Measurements from ENCODE around the gene CTDSP1.

CTDSP1 gene

GRCh38 chr2:218383892-218384519 is 15.7 kb upstream of the CTDSP1 start:
- DNase-seq (ENCODE audit: low spot score): no peak

DNA sequence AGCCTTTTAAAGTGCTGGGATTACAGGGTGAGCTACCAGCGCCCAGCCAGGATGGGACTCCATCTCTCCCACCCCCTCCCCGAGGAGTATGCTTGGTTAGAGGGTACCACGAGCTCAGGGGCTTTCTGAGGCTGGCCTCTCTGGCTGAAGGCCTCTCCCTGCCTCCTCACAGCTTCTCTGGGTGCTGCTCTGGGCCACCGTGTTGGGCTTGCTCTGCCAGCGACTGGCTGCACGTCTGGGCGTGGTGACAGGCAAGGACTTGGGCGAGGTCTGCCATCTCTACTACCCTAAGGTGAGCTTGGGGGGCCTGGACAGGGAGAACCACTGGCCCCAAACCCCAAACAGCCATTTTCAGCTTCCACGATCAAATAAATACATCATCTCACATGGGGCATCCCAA is 14.7 kb upstream of the CTDSP1 start:
- DNase-seq (ENCODE audit: low spot score): no peak

GRCh38 chr2:218386505-218387368 is 12.9 kb upstream of the CTDSP1 start:
- no peak for DNase-seq (ENCODE audit: low spot score)

DNA sequence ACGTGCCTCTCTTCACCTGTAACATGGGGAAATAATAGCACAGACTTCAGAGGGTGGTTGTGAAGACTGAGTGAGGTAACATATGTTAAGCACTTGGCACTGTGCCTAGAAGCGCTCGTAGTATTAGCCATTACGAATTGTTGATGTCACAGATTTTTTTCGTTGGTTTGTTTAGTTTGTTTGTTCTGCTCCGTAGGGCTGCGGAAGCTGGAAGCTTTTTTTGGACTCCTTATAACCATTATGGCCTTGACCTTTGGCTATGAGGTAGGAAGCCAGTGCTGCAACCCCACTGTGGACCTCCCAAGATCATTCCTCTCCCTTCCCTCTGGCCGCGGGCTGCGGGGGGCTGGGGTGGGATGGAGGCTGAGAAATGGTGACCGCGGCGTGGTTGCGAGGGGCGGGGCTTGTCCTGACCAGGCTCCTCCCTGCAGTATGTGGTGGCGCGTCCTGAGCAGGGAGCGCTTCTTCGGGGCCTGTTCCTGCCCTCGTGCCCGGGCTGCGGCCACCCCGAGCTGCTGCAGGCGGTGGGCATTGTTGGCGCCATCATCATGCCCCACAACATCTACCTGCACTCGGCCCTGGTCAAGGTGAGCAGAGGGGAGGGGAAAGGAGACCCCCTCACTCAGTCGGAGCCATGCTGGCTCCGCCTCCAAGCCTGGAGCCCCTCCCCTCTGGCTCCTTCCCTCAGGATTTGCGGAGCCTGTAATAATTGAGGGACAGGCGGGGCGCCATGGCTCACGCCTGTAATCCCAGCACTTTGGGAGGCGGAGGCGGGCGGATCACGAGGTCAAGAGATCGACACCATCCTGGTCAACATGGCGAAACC is 12.1 kb upstream of the CTDSP1 start:
- DNase-seq (ENCODE audit: low spot score): peak; percentile 52

DNA sequence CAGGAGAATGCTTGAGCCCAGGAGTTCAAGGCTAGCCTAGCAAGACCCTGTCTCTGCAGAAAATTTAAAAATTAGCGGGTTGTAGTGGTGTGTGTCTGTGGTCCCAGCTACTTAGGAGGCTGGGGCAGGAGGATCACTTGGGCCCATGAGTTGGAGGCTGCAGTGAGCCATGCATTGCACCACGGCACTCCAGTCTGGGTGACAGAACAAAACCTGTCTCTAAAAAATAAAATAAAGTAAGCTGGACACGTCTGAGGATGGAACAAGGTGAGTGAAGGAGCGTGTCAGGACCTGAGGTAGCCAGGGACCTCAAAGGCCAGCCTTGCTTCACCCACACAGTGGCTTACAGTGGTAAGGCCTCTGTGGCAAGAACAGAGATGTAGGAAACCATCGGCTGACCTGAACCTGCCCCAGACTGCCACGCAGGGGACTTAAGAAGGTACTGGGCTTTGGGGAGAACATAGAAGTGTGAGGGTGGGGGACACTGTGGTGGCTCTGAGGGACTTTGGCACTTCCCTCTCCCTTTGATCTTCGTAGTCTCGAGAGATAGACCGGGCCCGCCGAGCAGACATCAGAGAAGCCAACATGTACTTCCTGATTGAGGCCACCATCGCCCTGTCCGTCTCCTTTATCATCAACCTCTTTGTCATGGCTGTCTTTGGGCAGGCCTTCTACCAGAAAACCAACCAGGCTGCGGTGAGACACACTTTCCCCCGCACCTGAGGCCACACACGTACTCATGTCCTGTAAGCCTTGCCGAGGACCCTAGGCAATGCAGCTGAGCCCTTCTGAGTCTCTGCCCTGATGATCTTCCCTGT is 10.1 kb upstream of the CTDSP1 start:
- DNase-seq (ENCODE audit: low spot score): no peak

DNA sequence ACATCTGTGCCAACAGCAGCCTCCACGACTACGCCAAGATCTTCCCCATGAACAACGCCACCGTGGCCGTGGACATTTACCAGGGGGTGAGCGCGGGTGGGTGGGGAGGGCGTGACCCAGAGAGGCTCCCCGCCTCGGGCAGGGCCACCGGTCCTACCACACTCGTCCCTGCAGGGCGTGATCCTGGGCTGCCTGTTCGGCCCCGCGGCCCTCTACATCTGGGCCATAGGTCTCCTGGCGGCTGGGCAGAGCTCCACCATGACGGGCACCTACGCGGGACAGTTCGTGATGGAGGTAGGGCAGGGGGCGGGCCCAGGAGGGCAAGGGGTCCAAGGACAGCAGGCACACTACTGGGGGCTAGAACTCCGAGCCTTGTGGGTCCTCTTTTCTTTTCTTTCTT is 8.5 kb upstream of the CTDSP1 start:
- no peak for DNase-seq (ENCODE audit: low spot score)

DNA sequence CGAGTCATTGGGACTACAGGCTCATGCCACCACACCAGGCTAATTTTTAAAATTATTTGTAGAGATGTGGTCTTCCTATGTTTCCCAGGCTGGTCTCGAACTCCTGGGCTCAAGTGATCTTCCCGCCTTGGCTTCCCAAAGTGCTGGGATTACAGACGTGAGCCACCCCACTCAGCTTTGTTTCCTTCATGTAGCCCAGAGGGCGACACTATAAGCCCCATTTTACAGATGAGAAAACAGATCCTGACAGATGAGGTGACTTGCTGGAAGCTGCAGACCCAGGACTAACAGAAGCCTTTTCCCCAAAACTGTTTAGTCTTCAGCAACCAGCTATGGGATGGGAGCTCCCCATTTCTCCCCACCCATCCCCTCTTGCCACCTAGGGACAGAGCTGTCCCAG is 7.2 kb upstream of the CTDSP1 start:
- DNase-seq (ENCODE audit: low spot score): no peak

DNA sequence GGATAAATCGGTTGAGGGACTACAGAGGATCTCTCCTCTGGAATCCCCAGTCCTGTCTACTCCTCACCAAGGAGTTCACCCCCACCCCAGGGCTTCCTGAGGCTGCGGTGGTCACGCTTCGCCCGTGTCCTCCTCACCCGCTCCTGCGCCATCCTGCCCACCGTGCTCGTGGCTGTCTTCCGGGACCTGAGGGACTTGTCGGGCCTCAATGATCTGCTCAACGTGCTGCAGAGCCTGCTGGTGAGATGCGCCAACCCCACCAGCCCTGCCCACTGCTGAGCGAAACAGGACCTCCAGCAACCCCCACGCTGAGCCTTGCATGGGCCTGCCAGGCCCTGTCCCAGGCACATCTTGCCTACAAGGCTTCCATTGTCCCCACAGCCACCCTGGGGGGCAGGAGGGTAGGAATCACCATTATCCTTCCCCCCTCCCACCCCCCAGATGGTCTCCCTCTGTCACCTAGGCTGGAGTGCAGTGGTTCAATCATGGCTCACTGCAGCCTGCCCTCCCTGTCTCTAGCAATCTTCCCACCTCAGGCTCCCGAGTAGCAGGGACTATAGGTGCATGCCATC is 6.7 kb upstream of the CTDSP1 start:
- DNase-seq (ENCODE audit: low spot score): no peak

- DNase-seq (ENCODE audit: low spot score): no peak
Measured at GRCh38 chr2:218393750-218394290, 5.8 kb upstream of the CTDSP1 start.

DNA sequence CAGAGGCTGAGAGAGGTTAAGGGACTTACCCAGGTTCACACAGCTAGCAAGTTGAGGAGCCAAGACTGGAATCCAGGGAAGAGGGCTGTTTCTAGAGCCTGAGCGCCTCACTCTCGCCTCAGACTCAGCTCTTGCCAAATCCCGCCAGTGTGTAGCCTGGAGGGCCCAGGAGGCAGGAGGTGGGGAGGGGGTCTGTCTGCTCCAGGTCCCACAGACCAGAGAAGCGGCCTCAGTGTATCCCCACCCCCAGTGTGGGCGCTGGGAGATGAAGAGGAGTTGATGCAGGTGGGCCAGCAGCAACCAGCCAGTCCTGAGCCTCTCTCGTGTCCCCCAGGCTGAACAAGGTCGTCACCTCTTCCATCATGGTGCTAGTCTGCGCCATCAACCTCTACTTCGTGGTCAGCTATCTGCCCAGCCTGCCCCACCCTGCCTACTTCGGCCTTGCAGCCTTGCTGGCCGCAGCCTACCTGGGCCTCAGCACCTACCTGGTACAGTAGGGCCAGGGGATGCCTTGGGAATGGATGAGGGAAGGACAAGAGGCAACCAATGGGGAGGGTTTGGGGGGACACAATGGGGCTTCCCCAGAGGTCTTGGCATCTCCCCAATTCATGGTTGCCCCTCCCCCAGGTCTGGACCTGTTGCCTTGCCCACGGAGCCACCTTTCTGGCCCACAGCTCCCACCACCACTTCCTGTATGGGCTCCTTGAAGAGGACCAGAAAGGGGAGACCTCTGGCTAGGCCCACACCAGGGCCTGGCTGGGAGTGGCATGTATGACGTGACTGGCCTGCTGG is 5.2 kb upstream of the CTDSP1 start:
- no peak for DNase-seq (ENCODE audit: low spot score)

DNA sequence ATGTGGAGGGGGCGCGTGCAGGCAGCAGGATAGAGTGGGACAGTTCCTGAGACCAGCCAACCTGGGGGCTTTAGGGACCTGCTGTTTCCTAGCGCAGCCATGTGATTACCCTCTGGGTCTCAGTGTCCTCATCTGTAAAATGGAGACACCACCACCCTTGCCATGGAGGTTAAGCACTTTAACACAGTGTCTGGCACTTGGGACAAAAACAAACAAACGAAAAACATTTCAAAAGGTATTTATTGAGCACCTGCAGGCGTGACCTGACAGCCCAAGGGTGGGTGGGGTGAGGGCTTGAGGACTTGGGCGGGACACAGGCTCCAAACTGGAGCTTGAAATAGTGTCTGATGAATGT is 4.6 kb upstream of the CTDSP1 start:
- no peak for DNase-seq (ENCODE audit: low spot score)

- no peak for DNase-seq (ENCODE audit: low spot score)
Measured at GRCh38 chr2:218395456-218395825, 4.2 kb upstream of the CTDSP1 start.

DNA sequence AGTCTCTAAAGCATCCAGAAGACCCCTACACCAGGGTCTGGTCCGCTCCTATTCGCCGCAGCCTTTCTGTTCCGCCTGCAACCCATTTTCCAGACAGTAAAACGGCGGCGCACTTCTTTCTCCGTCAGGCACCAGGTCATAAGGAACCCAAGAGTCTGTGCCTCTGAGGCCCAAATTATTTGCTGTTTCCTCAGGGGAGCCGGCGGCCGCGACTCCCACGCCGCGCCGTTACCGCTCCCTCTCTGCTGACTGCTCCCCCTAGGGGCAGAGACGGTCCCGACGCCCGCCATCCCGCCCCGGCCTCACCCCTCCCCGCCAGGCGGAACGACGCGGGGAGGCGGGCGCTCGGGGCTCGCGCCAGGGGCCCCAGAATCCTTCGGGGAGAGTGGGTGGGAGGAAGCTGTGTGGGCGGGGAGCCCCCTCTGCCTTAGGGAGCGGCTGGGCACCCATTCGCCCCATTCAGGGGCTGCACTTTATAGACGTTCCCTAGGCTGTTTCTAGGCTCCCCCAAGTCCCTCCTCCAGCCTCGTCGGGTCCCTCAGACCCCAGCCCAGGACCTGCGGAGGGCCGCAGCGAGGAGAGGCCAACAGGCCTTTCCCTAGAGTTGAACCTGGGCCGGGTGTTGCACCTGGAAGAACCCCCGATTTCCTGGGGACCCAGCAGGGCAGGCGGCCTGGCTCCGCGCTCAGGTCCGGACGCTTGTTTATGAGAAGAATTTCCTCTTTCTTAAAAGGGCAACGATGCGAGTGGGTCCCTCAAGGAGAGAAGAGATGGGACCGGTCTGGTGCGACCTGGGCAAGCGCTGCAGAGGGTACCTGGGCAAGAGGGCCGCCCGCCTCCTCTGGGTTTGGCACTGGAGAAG is 3.6 kb upstream of the CTDSP1 start:
- DNase-seq (ENCODE audit: low spot score): peak; percentile 84

DNA sequence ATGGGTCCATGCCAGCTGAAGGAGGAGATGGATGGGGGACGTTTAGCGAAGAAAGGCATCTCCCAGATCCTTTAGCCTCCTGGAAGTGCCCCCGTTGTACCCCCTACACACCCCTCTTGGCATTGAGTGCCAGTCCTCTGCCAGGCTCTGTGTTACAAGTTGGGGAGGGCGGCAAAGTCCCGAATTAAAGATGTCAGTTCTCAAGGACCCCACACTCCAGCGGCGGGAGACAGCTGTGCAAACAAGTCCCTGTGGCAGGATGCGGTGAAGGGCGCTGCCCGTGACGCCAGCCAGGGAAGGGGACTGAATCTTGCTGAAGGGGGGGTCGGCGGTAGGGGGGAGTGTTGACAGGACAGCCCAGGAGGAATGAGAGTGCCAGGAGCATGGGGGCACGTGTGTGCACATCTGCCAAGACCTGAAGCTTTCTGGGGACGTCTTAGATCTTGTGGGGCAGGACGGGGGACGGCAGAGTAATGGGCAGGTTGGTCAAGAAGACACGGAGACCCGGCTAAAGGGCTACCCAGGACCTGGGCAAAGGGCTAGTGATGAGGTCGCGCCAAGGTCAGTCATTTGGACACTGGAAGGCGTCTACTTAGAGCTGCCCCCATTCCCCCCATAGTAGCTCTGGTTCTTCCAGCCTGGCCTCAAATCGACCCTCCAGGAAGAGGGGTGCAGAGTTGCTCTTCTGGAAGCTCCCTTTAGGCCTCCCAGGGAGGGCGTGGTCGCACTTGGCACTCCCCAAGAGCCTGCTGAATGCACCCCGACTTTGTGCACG is 2.8 kb upstream of the CTDSP1 start:
- DNase-seq (ENCODE audit: low spot score): peak; percentile 31

- DNase-seq (ENCODE audit: low spot score): no peak
Measured at GRCh38 chr2:218397463-218397819, 2.2 kb upstream of the CTDSP1 start.

- peak; percentile 52 for DNase-seq (ENCODE audit: low spot score)
Measured at GRCh38 chr2:218397820-218398436, 1.7 kb upstream of the CTDSP1 start.

- peak; percentile 44 for DNase-seq (ENCODE audit: low spot score)
Measured at GRCh38 chr2:218398437-218399390, 954 bp upstream of the CTDSP1 start.
